ENCODE data around the gene FSTL3.
"Not testable (repeated sequence)": the region's sequence is repeated elsewhere in the genome, so short reads cannot be mapped to it uniquely, and the experiment has no call there.

The FSTL3 gene

DNA sequence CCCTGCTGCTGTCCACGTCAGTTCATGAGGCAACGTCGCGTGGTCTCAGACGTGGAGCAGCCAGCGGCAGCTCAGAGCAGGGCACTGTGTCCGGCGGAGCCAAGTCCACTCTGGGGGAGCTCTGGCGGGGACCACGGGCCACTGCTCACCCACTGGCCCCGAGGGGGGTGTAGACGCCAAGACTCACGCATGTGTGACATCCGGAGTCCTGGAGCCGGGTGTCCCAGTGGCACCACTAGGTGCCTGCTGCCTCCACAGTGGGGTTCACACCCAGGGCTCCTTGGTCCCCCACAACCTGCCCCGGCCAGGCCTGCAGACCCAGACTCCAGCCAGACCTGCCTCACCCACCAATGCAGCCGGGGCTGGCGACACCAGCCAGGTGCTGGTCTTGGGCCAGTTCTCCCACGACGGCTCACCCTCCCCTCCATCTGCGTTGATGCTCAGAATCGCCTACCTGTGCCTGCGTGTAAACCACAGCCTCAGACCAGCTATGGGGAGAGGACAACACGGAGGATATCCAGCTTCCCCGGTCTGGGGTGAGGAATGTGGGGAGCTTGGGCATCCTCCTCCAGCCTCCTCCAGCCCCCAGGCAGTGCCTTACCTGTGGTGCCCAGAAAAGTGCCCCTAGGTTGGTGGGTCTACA is 6.6 kb downstream of the FSTL3 start:
- no peak for DNase-seq

DNA sequence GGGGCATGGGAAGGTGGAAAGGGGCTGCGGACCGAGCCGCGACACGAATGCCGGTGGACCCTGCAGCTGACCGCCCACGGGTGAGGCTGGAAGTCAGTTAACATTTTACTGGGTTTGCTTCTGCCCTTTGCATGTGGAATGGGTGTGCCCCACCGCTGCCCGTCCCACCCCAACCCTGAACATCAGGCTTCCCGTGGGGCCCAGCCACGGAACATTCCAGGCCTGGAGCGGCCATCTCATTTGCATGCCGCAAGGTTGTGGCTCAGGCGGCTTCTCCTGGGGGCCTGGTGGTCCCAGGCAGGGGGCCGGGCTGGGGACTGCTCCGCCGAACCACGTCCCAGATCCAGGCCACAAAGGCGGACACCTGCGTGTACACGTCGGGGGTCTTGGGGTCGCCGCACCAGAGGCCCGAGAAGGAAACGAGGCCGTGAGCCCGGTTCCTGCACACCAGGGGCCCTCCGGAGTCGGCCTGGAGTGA is 9.3 kb downstream of the FSTL3 start:
- DNase-seq: no peak

GRCh38 chr19:686589-687297 is 10.6 kb downstream of the FSTL3 start:
- no peak for DNase-seq

GRCh38 chr19:687569-688166 is 11.5 kb downstream of the FSTL3 start:
- no peak for DNase-seq

DNA sequence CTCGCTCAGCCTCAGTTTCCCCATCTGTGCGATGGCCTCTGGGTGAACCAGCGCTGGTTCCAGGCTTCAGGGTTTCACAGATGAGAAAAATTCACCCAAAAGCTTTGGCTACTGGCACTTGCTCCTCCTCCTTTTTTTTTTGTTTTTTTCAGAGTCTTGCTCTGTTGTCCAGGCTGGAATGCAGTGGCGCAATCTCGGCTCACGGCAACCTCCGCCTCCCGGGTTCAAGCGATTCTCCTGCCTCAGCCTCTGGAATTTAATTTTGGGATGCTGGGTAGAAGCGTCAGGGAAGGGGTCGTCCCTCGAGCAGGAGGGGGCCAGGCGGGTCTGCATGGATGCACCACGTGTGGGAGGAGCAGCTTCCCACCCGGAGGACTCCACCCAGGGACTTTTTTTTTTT is 12.0 kb downstream of the FSTL3 start:
- no peak for DNase-seq

DNA sequence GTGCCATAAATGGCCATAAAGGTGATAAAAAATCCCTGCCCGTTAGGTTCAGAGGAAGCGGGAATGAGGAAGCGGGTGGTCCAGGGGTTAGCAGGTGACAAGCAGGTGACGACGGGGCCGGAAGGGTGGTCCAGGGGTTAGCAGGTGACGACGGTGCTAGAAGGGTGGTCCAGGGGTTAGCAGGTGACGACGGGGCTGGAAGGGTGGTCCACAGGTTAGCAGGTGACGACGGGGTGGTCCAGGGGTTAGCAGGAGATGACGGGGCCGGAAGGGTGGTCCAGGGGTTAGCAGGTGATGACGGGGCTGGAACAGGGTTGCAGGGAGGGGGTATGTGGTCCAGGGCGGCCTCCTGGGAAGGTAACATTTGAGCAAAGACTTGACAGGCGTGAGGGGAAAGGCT is 12.8 kb downstream of the FSTL3 start:
- no peak for DNase-seq

DNA sequence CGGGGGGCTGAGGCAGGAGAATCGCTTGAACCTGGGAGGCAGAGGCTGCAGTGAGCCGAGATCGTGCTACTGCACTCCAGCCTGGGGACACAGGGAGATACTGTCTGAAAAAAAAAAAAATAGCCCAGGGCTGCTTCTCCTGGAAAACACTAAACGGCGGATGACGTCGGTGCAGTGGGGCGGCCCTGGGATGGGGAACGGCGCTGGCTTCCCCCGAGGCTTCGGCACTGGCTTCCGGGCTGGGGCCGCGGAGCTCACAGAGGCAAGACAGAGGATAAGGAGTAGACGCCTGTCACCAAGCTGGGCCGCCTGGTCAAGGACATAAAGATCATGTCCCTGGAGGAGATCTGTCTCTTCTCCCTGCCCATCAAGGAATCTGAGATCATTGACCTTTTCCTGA is 14.0 kb downstream of the FSTL3 start:
- DNase-seq: no peak

GRCh38 chr19:694481-695351 is 18.5 kb downstream of the FSTL3 start:
- DNase-seq: no peak

- DNase-seq: no peak
Measured at GRCh38 chr19:695352-695949, 19.3 kb downstream of the FSTL3 start, which contains the start of gene PRSS57. TSS of gene PRSS57 (minus strand) at chr19:695452. CDS start at chr19:695430, 22 bp downstream.

DNA sequence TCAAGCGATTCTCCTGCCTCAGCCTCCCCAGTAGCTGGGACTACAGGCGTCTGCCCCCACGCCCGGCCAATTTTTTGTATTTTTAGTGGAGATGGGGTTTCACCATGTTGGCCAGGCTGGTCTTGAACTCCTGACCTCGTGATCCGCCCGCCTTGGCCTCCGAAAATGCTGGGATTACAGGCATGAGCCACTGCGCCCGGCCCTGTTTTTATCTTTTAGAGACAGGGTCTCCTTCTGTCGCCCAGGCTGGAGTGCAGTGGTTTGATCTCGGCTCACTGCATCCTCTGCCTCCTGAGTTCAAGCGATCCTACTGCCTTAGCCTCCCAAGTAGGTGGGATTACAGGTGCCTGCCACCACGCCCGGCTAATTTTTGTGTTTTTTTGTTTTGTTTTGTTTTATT is 22.3 kb downstream of the FSTL3 start:
- DNase-seq: not testable (repeated sequence)

DNA sequence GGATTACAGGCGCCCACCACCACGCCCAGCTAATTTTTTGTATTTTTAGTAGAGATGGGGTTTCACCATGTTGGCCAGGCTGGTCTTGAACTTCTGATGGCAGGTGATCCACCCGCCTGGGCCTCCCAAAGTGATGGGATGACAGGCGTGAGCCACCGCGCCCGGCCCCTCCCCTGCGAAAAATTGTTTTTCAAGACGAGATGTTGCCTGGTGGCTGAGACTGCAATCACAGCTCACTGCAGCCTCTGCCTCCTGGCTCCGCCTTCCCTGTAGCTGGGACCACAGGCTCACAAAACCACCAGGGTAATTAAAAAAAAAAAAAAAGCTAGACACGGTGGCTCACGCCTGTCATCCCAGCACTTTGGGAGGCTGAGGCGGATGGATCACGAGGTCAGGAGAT is 23.7 kb downstream of the FSTL3 start:
- not testable (repeated sequence) for DNase-seq

- not testable (repeated sequence) for DNase-seq
Measured at GRCh38 chr19:702847-703246, 26.7 kb downstream of the FSTL3 start.

DNA sequence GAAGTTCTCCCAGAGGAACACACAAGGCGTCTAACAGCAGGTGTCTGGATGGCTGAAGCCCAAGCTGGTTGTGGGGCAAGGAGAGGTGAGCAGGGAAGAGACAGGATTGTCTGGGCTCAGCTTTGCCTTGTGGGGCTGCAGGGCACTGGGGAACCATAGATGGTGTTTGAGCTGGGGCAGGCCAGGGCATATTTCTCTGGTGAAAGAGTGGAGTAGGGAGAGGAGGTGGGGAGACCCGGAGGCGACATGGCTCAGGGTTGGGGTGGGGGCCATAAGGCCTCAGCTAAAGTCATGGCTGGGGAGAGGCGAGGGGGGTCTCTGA is 27.1 kb downstream of the FSTL3 start:
- DNase-seq: no peak

DNA sequence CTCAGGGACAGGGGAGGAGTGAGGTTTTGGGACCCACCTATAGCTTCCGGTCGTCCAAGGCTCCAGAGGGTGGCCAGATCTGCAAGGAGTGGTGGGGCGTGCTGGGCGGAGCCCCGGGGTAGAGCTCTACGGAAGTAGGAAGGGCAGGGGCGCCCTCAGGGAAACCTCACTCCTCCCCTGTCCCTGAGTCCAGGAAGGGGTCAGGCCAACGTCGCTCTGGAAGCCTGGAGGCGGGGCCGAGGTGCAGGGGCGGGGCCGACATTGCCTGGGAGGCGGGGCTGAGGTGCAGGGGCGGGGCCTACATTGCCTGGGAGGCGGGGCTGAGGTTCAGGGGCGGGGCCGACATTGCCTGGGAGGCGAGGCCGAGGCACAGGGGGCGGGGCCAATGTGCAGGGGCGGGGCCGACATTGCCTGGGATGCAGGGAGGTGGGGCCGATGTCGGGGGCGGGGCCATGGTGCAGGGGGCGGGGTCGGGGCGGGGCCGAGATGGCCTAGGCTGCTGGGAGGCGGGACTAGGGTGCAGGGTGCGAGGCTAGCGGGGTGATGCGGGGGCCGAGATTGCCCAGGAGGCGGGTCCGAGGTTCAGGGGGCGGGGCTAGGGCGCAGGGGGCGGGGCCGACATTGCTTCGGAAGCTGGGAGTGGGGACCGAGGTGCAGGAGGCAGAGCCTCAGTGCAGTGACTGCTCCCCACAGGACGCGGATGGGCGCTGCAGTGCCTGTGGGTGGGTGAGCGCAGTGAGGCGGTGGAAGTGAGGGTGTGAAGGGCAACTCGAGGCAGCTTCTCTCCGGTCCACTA is 27.7 kb downstream of the FSTL3 start:
- DNase-seq: no peak

DNA sequence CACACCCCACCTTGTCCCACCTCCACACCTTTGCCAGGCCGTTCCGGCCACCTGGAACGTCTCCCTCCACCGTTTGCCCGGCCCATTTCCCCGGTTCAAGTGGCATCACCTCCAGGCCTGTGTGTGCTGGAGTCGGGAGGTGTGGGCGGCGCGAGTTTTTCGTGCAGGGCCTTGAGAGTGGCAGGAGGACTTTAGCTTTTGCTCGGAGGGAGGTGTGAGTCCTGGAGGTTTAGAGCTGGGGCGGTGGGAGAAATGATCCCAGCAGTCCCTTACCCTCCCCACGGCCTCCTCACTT is 28.2 kb downstream of the FSTL3 start:
- no peak for DNase-seq

DNA sequence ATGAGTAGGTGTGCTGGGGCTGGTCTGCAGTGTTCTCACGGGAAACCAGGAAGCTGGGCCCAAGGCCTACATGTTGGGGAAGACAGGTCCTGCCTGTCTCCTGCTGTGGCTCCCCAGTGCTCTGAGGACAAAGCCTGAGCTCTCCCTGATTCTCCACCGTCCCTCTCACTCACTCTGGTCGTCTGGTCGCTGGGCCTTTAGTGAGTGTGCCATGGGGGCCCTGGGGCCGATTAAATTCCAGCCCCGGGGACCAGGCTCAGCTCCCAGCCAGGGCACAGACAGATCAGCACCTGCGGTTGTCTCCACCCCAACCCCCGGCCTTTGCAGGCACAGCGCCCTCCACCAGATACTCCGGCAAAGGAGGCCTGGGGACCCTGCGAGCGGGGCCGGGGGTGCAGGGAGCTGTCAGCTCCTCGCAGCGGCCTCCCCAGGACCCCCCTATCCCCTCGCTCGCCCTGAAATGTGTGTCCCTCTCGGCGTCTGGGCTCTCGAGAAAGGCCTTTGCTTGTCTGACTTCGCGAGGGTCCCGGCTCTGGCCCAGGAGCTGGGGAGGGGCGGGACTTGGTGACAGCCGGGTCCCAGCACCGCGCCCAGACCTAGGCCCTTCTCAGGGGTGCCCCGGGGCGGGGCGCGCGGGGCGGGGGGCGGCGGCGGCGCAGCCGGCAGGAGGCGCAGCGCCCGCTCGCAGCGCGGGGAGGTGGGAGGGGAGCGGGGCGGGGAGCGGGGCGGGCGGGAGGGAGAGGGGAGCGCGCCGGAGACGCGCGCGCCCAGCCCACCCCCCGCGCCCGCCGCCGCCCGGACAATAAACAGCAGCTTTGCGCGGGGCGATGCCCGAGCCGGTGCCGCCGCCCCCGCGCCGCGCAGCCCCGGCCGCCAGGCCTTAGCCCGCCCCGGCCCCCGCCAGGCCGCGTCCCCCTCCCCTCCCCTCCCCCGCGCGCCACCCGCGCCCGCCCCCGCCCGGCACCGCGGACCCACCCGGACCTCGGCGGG is 32.3 kb downstream of the FSTL3 start, which contains the start of gene PALM:
Gene PALM, plus strand, starts transcription at position 782 of the 990 bp plus-strand sequence. CDS start 212 bp downstream, outside the sequence.
- DNase-seq: peak; percentile 33

DNA sequence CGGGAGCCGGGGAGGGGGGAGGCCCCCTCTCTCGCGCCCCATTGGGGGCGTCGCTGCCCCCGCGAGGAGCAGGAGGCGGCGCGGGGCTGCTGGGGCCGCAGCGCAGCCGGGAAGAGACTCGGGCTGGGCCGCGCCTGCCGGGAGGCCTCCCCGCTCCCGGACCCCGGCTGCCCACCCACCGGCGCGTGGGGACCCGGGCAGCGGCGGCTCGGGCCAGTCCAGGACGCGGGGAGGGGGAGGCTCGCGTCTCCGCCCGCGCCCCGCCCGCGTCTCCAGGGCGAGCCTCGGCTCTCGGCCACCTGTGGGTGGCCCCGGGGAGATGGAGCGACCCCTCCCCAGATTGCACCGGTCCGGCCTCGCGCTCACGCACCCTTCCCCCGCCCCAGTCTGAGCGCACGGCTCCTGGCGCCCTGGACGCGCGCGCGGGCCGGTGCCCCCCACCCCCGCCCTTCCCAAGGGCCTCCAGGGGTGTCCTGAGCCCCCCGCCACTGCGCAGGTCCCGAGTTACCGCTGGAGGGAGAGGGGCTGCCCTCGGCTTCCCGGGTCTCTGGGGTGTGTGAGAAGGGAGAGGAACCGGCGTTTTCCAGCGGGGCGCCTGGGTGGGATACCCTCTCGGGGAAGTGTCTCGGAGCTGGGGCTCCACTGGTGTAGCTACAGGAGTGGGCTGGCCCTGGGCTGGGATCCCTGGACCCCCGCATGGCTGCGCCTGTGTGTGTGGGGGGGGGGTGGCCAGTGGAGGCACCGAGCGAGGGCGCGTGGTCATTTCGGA is 33.2 kb downstream of the FSTL3 start:
- DNase-seq: no peak

DNA sequence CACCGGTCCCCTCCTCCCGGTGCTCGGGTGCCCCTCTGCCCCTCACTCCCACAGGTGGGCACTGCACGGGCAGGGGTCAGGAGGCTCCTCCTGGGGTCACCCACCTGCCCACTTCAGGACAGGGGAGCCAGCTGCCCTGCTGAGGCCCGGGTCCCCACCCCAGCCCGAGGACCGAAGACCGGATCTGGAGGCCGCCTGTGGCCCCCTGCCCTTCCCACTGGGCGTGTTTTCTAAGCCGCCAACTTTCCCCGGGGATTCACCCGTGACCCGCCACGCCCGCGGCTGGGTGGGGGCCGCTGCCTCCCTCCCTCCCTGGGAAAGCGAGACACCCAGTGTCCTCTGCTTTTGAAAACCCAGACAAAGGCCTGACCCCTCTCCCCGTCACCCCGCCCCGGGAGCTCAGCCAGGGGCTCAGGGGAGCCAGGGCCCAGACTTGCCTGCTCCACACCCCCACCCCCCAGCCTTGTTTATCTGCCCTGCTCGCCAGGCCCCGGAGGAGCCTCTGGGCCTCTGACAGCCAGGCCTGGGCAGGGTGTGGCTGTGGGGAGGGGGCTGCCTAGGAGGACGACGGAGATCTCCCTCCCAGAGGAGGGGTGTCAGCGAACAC is 33.9 kb downstream of the FSTL3 start:
- DNase-seq: no peak

DNA sequence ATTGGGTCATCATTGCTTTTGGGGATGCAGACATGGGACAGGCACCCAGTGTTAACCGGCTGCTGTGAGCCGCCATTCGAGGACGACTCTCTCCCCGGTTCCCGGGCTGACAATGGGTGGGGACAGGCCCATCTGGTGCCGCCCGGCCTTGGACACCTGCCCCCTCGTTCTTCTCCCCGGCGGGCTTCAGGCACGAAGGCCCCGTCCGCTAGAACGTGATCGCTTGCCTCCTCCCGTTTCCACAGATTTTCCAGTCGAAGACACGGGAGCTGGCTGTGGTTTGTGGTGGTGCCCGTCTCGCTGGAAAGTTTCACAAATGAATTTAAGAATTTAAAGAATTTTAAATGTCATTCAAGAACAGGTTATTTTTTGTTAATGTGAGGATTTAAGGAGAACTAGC is 34.6 kb downstream of the FSTL3 start:
- DNase-seq: no peak

DNA sequence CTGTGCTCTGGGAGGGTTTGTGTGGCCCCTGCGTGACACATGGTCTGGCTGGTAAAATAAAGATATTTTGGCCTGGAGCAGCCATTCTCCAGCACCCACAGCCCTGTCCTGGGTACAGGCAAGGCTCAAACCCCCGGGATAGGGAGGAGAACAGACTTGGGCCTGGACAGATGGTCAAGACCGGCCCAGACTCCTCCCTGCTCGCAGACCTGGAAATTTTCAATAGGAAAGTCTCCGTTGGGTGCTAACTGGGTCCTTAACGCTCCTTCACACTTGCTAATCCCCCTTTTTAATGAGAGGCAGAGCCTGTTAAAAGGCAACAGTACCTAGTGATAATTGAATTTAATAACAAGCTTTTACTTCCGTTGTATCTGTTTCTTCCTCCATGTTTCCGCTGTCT is 35.1 kb downstream of the FSTL3 start:
- no peak for DNase-seq

Data from NCI-H2171 (cell line).